GM06990 (cell line): Measurements from ENCODE around the gene H2BK1.

ENCODE experiments used
- DNase-seq: peaks from one replicate; pipeline ENCODE4 v3.0.0-alpha.2; 2011; ENCODE audit not compliant: insufficient read length; ENCODE audit errors: extremely low read depth
- H3K27me3 ChIP-seq: replicated peaks from 2 replicates; pipeline ENCODE4 v1.6.0; 2011; ENCODE audit warnings: low read length; ENCODE audit not compliant: control insufficient read depth, insufficient read depth
- H3K36me3 ChIP-seq: 2 replicates; pipeline ENCODE4 v1.5.1; 2011; ENCODE audit warnings: low read length; ENCODE audit not compliant: control insufficient read depth, insufficient read depth
- H3K4me3 ChIP-seq: replicated peaks from 2 replicates; pipeline ENCODE4 v1.5.1; 2011; ENCODE audit warnings: low read depth, mild to moderate bottlenecking, control low read depth, low read length
- TF ChIP-seq, protein P1 (sequence below): IDR thresholded peaks from 2 replicates; pipeline ENCODE4 v1.5.1; 2011; ENCODE audit warnings: low read length, control low read depth, mild to moderate bottlenecking, inconsistent platforms; ENCODE audit not compliant: insufficient read depth, poor library complexity, severe bottlenecking

The H2BK1 gene

DNA sequence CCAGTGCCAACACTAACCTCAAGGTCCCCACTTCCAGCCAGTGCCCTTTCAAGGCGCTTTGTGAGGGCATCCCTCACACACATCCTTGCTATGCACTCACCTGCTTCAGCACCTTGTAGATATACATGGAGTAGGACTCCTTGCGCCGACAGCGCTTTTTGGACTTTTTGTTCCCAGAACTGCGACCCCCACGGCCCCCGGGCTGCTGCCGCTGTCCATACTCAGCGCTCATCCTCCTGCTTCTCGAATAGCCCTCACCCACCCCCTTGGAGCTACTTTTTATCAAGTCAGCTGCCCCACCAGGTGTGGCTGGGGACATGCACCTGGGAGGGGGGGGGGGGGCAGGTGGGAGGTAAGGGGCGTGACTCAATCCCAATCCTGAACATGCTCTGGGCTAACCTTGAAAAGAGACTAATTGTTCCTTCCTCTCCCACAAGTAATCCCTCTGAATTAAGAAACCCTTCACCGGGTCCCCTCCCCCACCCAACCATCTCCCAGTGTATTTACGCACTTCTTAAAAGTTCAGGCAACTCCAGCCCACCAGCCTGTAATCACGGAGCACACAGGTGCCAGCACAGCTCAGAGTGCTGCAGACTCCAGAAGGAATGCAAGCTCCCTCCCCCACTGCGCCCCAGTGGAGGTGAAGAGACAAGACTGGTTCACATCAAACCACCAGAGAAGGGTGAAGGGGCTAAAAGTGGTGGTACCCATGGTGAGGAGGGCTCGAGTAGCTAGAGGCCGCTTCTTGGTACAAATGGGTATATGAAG is at the start of gene H2BK1:
TSS of gene H2BK1 (minus strand) at position 402 of the 768 bp plus-strand sequence. CDS start at position 232, 170 bp downstream.
- DNase-seq: no peak
- TF ChIP-seq, protein P1, sequence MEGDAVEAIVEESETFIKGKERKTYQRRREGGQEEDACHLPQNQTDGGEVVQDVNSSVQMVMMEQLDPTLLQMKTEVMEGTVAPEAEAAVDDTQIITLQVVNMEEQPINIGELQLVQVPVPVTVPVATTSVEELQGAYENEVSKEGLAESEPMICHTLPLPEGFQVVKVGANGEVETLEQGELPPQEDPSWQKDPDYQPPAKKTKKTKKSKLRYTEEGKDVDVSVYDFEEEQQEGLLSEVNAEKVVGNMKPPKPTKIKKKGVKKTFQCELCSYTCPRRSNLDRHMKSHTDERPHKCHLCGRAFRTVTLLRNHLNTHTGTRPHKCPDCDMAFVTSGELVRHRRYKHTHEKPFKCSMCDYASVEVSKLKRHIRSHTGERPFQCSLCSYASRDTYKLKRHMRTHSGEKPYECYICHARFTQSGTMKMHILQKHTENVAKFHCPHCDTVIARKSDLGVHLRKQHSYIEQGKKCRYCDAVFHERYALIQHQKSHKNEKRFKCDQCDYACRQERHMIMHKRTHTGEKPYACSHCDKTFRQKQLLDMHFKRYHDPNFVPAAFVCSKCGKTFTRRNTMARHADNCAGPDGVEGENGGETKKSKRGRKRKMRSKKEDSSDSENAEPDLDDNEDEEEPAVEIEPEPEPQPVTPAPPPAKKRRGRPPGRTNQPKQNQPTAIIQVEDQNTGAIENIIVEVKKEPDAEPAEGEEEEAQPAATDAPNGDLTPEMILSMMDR: no peak
- Histone ChIP-seq H3K4me3 (no peak within 1 kb of the TSS), H3K27me3 (no peaks in the 10 kb centered on the region), H3K36me3 (peaks cover 15% of the 10 kb centered on the region)

DNA sequence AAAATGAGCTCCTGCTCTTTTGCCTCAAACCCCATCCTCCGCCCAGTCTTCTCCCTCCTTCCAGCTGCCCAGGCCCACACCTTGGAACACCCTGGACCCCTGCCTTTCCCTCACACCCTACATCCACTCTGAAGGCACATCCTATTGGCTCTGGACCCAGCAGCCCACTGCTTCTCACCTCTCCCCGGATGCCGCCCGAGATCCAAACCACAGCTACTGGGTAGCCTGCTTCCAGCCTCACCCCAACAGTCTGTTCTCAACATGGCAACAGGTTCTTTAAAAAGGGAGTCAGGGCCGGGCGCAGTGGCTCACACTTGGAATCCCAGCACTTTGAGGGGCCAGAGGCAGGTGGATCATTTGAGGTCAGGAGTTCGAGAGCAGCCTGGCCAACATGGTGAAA is 47.7 kb upstream of the H2BK1 start:
- Histone ChIP-seq H3K36me3 (no peaks in the 10 kb centered on the region), H3K4me3 (no peak overlapping the region), H3K27me3 (peaks cover 3% of the 10 kb centered on the region)
- DNase-seq: no peak
- TF ChIP-seq, protein P1: no peak

DNA sequence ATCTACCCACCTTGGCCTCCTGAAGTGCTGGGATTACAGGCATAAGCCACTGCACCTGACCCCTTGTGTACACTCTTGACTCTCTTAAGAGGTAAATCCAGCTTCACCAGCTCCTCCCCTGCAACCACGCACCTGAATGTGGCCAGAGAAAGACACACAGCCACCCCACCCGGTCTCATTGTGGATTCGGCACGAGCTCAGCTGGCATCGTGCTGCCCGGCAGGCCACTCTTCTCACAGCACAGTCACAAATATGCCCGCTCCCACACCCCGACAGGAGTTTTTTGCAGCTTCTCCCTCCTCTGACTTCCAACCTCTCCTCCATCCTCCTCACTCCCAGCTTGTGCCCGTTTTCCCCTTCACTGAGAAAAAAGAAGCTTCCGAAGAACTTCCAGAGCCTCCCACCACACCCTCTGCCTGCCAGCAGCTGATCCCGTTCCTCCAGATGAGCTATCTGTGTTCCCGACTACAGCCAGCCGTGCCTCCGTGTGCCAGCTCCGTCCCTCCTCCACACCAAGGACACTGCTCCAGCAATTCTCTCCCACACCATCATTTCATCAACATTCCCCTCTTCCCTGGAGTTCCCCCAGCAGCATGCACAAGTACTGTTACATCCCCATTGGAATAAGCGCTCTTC is 46.2 kb upstream of the H2BK1 start:
- peaks cover 3% of the 10 kb centered on the region for H3K27me3 ChIP-seq
- TF ChIP-seq, protein P1: no peak

DNA sequence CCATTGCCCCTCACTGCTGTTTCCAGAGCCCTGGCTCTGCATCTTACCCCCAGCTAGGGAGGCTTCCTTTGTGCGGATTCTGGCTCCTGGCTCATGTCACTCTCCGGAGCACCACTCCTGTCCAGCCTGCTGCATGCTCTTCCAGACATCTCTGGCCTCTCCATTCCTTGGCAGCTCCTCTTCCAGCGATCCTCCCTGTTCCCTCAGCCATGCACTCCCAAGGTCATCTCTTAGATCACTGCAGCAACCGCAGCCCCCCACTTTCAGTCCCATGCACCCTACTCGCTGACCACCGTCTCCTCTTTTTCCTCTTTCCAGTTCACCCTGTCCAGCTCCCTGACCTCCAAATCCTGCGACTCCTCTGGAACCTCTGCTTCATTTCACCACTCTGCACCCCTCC is 45.1 kb upstream of the H2BK1 start:
- H3K27me3 ChIP-seq: peaks cover 5% of the 10 kb centered on the region

More for the DNA sequence above, 46.2 kb upstream of the H2BK1 start:
- DNase-seq: no peak
- Histone ChIP-seq H3K4me3 (no peak overlapping the region), H3K36me3 (no peaks in the 10 kb centered on the region)

DNA sequence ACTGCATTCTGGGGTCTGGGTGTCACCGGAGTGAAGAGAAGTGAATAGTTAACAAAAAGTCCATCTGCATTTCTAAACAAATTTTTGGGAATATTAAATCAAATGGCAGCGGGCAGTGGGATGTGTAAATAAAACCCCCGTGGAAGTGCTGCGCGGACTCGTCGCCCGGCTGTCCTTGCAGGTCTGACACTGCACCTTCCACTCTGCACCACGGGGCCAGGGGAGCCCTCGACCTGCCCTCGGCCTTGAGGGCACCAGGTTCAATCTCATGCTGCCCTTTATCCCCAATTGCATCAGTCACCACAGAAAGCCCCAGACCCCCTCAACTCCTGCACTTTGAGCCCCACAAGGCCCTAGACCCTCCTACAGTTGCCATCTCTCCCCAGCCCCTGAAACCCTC is 44.6 kb upstream of the H2BK1 start:
- TF ChIP-seq, protein P1: no peak
- Histone ChIP-seq H3K4me3 (no peak overlapping the region), H3K27me3 (peaks cover 5% of the 10 kb centered on the region), H3K36me3 (no peaks in the 10 kb centered on the region)
- DNase-seq: no peak

More for the DNA sequence above, 45.1 kb upstream of the H2BK1 start:
- DNase-seq: no peak
- Histone ChIP-seq H3K36me3 (no peaks in the 10 kb centered on the region), H3K4me3 (no peak overlapping the region)
- TF ChIP-seq, protein P1: no peak
